Chondrocyte (in vitro differentiated cells): ENCODE results near the gene TMEM156. TPM values are rescaled to one million over a fixed set of nuclear protein-coding genes. Genes with fewer than 3 reads are reported as not detected.
"Not testable (repeated sequence)": the region's sequence is repeated elsewhere in the genome, so short reads cannot be mapped to it uniquely, and the experiment has no call there.

ENCODE experiments used
- DNase-seq: peaks from one replicate; pipeline ENCODE4 v3.0.0; 2021; ENCODE audit warnings: mixed read lengths, low spot score
- H3K27ac Mint-ChIP-seq: one replicate; pipeline ENCODE4 v1.8.0; 2021; ENCODE audit warnings: mild to moderate bottlenecking, moderate library complexity, mixed read lengths; ENCODE audit not compliant: unreplicated experiment
- H3K27me3 Mint-ChIP-seq: 2 replicates; pipeline ENCODE4 v1.8.0; 2021; ENCODE audit warnings: low read depth, mixed read lengths
- H3K36me3 Mint-ChIP-seq: 2 replicates; pipeline ENCODE4 v1.8.0; 2021; ENCODE audit warnings: low read depth, mixed read lengths
- H3K4me1 Mint-ChIP-seq: 2 replicates; pipeline ENCODE4 v1.8.0; 2021; ENCODE audit warnings: low read depth, mild to moderate bottlenecking, mixed read lengths
- H3K4me3 Mint-ChIP-seq: one replicate; pipeline ENCODE4 v1.8.0; 2021; ENCODE audit warnings: mild to moderate bottlenecking, moderate library complexity, mixed read lengths; ENCODE audit not compliant: unreplicated experiment
- H3K9me3 Mint-ChIP-seq: 2 replicates; pipeline ENCODE4 v1.8.0; 2021; ENCODE audit warnings: low read depth, mixed read lengths
- CTCF ChIP-seq: fragments of 200-600 bp; sonication (generic); IDR thresholded peaks from 2 replicates; pipeline ENCODE4 v1.5.0; 2021; ENCODE audit warnings: antibody characterized with exemption, mild to moderate bottlenecking, moderate library complexity
- total RNA-seq: library from RNA; stranded (reverse); gene quantifications from 3 replicates; pipeline ENCODE4 v1.2.1, GENCODE V29; 2021

The TMEM156 gene
- total RNA-seq, 1 donor from 2014 or later, result 0.32 TPM

- H3K4me1 Mint-ChIP-seq, result peaks cover 39% of the 10 kb centered on the region
- no peaks in the 10 kb centered on the region for H3K27me3 Mint-ChIP-seq
- TF ChIP-seq CTCF, result no peak
- H3K9me3 Mint-ChIP-seq, result no peaks in the 10 kb centered on the region
- peak overlapping the region; percentile 82 for H3K27ac Mint-ChIP-seq
- no peak overlapping the region for H3K4me3 Mint-ChIP-seq
- H3K36me3 Mint-ChIP-seq, result peaks cover 28% of the 10 kb centered on the region
- DNase-seq, result no peak
Observed at GRCh38 chr4:38946919-38947318, 85.3 kb downstream of the TMEM156 start.

GRCh38 chr4:38944440-38944839 lies 87.8 kb downstream of the TMEM156 start:
- TF ChIP-seq CTCF, result no peak
- no peak for DNase-seq
- no peaks in the 10 kb centered on the region for H3K27me3 Mint-ChIP-seq

GRCh38 chr4:38943343-38943742 lies 88.9 kb downstream of the TMEM156 start:
- peaks cover 49% of the 10 kb centered on the region for H3K36me3 Mint-ChIP-seq
- no peak for DNase-seq
- peak overlapping the region; percentile 43 for H3K27ac Mint-ChIP-seq
- TF ChIP-seq CTCF, result no peak
- no peaks in the 10 kb centered on the region for H3K9me3 Mint-ChIP-seq
- H3K4me1 Mint-ChIP-seq, result peaks cover 31% of the 10 kb centered on the region
- H3K4me3 Mint-ChIP-seq, result no peak overlapping the region
- H3K27me3 Mint-ChIP-seq, result no peaks in the 10 kb centered on the region

More at GRCh38 chr4:38944440-38944839, 87.8 kb downstream of the TMEM156 start:
- peaks cover 42% of the 10 kb centered on the region for H3K4me1 Mint-ChIP-seq
- H3K4me3 Mint-ChIP-seq, result no peak overlapping the region
- H3K9me3 Mint-ChIP-seq, result no peaks in the 10 kb centered on the region
- H3K36me3 Mint-ChIP-seq, result peaks cover 47% of the 10 kb centered on the region
- H3K27ac Mint-ChIP-seq, result no peak overlapping the region

- H3K36me3 Mint-ChIP-seq, result peaks cover 56% of the 10 kb centered on the region
- H3K9me3 Mint-ChIP-seq, DNase-seq, H3K4me3 Mint-ChIP-seq, H3K27me3 Mint-ChIP-seq: not testable (repeated sequence)
- peaks cover 22% of the 10 kb centered on the region for H3K4me1 Mint-ChIP-seq
- peak overlapping the region; percentile 83 for H3K27ac Mint-ChIP-seq
Observed at GRCh38 chr4:38941906-38942305, 90.3 kb downstream of the TMEM156 start.

- Mint-ChIP-seq H3K36me3 (peaks cover 59% of the 10 kb centered on the region), H3K4me3 (no peak overlapping the region)
Observed at GRCh38 chr4:38940476-38940875, 91.7 kb downstream of the TMEM156 start.

More at GRCh38 chr4:38940476-38940875, 91.7 kb downstream of the TMEM156 start:
- H3K27ac Mint-ChIP-seq, result peak overlapping the region; percentile 51
- peaks cover 22% of the 10 kb centered on the region for H3K4me1 Mint-ChIP-seq
- no peak for DNase-seq
- TF ChIP-seq CTCF, result no peak
- H3K9me3 Mint-ChIP-seq, result no peaks in the 10 kb centered on the region
- H3K27me3 Mint-ChIP-seq, result no peaks in the 10 kb centered on the region
